ENCODE measurements around the gene TMC4.

Gene TMC4

GRCh38 chr19:54125713-54126112 lies 47.2 kb downstream of the TMC4 start:
- no peak for DNase-seq

GRCh38 chr19:54124393-54124792 lies 48.6 kb downstream of the TMC4 start:
- no peak for DNase-seq

GRCh38 chr19:54123682-54124081 lies 49.3 kb downstream of the TMC4 start:
- DNase-seq: no peak

GRCh38 chr19:54121259-54121658 lies 51.7 kb downstream of the TMC4 start:
- no peak for DNase-seq

GRCh38 chr19:54115109-54116063 lies 57.6 kb downstream of the TMC4 start, which contains the start of the genes PRPF31 and TFPT:
TSS of gene PRPF31 (plus strand) at chr19:54115754. CDS start at chr19:54118279, 2,525 bp downstream.
TSS of gene TFPT (minus strand) at chr19:54115657. CDS start at chr19:54115269, 388 bp downstream.
- peak; percentile 78 for DNase-seq

- no peak for DNase-seq
These were observed 58.4 kb downstream of the TMC4 start for GRCh38 chr19:54114340-54115108.
